NCI-H2196 (cell line): Measurements from ENCODE around the gene NTMT1.
"Not testable (repeated sequence)": the region's sequence is repeated elsewhere in the genome, so short reads cannot be mapped to it uniquely, and the experiment has no call there.

Experiments used
- DNase-seq: peaks from one replicate; lab custom pipeline; 2025; ENCODE audit not compliant: unreplicated experiment; lab: John Stamatoyannopoulos, UW

The NTMT1 gene

DNA sequence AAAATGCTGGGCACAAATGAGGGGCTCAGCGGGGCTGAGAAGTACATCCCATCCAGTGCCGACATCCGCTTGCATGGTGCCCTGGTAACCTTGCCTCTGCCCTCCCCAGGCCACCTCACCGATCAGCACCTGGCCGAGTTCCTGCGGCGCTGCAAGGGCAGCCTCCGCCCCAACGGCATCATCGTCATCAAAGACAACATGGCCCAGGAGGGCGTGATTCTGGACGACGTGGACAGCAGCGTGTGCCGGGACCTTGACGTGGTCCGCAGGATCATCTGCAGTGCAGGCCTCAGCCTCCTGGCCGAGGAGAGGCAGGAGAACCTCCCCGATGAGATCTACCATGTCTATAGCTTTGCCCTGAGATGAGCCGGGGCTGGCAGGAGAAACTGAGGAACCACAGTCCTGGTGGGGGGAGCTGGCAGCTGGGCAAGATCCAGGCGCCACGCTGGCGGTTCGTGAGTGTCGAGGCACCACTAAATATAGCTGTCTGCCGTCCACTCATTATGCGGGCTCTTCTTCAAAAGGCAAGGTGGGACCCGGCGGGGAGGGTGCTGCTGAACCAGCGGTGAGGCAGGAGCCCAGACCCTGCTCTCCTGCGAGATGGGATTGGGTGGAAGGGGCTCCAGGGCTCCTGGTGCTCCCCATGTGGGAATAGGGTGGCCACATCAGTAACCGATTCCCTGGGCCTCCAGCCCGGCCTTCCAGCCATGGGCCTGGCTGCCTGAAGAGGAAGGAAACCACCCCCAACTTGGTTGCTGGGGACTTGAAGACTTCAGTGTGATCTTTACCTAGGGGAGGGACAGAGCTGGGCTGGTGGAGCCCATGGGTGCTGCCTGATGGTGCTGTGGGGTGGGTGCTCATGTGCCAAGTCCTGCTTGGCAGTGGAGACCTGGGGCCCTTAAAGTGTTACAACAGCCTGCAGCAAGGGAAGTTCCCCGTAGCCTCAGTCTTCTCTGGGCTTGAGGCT, 9.4 kb downstream of the NTMT1 start:
- DNase-seq = no peak

DNA sequence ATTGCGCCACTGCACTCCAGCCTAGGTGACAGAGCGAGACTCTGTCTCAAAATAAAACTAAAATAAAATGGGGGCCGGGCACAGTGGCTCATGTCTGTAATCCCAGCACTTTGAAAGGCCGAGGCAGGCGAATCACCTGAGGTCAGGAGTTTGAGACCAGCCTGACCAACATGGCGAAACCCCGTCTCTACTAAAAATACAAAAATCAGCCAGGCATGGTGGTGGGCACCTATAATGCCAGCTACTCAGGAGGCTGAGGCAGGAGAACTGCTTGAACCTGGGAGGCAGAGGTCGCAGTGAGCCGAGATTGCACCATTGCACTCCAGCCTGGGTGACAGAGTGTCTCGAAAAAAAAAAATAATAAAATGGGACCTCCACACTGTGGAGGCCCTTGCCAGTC, 10.4 kb downstream of the NTMT1 start:
- DNase-seq = not testable (repeated sequence)

DNA sequence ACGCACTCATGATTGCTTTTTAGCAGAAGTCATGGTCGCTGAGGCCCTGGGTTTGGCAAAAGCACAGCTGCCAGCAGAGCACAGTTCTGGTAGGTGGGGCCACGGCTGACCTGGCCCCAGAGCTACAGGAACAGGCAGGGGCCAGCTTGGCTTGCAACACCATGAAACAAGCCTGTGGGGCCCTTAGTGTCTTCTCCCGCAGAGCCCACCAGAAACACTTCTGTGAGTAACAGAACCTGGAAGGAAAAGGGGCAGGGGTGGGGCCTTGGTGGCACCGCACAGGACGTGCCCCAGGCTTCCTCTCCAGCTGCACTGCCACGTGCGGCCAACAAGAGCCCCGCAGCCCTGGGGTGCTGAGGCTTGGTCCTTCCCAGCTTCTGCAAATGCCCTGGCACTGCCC, 11.1 kb downstream of the NTMT1 start:
- no peak for DNase-seq

DNA sequence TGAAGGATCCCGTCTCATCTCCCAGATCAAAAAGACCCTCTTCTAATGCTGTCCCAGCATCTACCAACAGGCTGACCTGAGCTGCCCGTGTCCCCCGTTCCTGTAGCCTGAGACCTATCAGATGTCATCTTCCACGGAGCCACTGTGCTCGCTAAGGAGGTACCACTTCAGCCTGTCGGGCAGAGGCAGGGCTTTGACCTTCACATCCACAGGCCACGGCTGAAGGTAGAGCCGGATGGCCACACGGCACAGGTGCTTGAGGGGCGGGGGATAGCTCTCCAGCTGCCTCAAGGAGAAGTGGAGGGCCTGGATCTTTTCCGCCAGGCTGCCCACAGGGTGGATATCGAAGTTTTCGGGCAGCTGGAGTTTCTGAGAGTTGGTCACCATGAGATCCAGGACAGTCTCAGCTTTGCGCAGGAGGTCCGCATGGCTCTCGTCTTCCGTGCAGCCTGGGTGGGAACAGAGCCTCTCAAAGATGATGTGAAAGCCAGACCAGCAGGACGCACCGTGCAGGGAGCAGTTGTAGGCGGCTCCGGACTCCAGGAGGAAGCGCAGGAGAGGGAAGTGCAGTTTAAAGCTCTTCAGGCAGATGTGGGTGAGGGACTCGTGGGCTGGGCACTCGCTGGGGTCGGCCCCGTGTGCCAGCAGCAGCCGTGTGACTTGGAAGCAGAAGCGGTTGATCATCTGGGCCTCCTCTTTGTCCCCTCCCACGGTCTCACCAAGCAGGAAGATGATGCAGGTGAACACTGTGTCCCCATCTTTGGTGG, 11.9 kb downstream of the NTMT1 start:
- DNase-seq = no peak

DNA sequence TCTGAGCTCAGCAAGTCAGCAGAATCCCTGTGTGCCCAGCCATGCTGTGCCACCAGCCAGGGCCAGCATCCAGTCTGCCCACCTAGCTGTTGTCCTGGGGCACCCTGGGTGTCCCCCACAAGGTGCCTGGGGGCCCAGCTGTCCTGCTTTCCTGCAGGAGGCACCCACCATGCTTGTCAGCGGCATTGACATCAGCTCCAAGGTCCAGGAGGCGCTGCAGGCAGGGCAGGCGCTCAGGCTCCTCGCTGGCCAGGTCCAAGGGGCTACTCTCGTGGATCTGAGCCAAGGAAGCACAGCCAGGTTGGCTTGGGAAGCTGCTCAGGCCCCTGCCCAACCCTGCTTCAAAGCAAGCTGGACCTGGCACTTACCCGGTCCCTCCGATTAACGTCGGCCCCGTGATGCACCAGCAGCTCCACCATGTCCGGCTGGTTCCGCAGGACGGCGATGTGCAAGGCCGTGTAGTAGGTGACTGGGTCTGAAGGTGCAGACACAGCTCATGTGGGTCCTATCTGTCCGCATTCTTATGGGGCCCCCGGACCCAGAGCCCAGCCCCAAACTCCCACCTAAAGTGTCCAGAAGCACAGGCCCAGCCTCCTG, 13.2 kb downstream of the NTMT1 start:
- no peak for DNase-seq

DNA sequence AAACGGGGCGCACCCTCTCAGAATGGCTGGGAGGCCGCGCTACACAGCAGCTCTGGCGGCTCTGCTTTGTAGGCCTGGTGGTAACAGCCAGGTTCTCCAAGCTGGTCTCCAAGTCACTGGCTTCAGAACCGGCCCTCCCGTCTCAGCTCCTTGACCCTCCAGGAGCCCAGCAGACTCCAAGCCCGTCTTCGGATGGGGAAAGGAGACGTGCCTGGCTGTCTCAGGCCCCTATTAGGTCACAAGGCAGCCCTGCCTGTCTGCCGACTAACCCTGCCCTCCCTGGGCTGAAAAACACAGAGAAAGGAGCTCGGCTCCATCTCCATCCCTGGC, 13.8 kb downstream of the NTMT1 start:
- DNase-seq = no peak

DNA sequence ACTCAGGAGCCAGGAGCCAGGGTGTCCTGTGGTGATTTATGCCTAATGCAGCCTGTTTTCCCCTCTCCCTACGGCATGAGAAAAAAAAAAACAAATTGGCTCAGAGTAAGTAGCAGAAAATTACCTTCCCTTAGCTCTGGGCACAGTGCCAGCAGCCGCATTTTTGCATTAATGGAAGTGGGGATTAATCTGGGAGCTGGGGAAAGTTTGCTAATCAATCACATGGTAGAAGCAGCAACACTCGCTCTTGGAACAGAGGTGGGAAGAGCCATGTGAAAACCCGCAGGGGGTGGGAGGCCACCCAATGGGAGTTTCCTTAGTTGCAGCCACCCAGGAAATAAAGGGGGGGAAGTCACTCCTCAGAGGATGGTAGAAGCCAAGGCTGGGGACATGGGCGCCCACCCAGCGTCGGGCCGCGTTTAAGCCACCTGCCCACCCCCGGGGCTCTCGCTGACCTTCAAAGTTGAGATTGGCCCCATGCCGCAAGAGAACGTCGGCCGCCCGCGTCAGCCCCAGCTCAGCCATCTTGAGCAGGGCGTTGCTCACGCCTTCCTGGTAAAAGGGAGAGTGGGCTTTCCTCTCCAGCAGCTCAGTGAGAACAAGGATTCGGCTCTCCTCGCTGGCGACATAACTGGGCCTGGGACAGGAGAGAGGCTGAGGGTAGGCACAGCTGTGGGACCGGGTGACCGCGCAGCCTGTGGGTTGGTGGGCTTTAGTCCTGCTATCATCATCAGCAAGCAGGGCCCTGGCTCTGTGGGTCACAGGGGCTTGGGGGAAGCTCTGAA, 14.3 kb downstream of the NTMT1 start:
- peak; percentile 10 for DNase-seq

DNA sequence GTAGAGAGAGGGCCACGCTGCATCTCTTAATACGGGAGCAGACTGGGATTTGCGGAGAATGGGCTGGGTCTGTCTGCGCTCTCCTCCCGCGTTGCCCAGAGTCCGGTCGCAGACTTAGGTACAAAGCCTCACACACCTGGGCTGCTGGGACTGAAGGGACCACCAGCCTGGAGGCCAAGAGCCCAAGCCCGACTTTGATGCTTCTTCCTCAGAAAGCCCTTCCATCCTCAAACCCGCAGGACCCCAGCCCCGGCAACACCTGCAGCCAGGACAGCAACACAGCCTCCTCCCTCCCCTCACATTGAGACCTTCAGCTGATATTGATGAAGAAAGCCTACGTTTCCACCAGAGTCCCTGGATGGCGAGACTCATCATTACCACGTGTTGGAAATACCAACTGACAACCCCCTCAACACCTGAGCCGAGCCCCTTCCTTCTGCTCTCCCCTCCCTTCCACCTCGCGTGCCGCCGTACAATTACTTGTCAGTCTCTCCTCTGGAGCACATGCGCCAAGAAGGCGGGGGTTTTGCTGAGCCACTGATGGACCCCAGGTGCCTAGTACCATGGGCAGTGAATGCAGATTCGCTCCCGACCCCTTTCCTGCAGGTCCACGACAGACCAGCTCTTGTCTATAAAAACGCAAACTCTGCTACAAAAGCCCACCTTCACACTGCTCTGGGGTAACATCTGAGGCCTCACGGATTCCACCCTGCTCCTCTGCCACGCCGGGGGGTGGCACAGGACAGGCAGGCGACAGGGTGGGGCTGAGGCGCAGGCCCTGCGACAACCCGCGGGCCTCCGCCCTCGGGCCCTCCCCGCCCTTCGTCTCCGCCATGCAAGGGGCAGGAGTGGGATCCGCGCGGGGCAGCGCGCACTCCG, 15.1 kb downstream of the NTMT1 start:
- no peak for DNase-seq

DNA sequence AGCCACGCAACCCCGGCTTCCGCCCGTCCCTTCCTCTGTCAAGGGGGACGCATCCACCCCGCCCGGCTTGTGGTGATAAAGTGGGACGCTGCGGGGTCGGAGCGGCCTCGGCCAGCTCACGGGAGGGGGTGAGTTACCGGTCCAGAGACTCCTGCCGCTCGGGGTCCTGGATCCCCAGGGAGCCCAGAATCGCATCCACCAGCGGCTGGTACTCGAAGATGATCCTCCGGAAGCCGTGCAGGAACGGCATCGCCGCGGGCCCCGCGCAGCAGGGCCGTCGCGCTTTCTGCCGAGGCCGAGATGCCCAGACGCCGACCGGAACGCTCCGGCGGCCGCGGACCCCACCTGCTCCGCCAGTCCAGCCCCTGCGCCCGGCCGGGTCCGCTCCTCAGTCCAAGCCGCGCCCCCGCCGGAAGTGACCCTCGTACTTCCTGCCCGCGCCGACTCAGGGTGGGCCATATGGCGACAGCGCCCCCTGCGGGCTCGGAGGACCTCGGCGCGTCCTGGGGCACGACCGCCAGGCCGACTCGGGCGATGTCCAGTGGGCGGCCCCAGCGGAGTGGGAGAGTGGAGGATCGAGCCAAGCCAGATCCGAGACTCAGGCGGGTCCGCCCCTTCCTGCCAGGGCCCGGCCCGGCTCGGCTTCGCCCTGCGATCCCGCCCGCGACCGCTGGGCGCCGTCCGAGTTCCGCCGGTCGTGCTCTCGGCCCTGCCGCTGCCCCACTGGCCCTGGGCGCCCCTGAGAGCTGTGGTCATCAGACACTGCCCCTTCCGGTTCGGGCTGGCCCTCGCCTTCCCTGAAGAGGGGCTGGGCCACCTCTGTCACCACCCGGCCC, 16.0 kb downstream of the NTMT1 start, which contains the start of gene ASB6:
TSS of gene ASB6 (minus strand) at position 402 of the 836 bp plus-strand sequence. CDS start at position 250, 152 bp downstream.
- peak; percentile 96 for DNase-seq

DNA sequence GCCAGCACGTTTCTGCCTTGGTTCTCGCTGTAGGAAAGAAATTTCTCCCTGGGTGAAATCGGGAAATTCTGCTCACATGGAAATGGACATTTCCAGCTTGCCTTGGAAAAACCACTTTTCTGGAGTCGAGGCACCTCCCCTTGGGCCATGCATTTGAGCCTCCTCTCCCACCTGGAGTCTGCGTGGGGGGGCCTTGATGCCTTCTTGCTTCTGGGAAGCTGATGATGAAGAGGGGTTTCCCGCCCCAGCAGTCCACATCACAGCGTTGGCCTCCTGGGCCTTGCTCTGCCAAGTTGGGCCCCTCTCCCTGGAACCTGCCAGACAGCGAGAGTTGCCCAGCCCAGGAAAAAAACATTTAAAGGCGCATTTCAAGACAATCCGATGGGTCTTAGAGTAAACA, 17.7 kb downstream of the NTMT1 start:
- DNase-seq = no peak

DNA sequence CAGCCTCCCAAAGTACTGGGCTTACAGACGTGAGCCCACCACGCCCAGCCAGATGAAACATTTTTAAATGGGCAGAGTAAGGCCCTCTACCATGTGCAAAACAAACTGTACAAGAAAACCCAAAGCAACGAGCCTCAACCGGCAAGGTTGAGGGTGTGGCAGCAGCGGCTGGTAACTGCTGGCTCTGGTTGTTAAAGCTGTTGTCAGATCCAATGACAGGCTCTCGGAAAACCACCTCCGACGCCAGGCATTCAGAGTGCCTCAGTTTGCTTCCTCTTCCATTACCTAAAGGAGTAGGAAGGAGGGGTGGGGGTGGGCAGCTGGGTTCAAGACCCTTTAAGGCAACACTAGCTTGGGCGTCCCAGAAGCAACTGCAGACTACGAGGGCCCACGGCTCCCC, 18.4 kb downstream of the NTMT1 start:
- no peak for DNase-seq

DNA sequence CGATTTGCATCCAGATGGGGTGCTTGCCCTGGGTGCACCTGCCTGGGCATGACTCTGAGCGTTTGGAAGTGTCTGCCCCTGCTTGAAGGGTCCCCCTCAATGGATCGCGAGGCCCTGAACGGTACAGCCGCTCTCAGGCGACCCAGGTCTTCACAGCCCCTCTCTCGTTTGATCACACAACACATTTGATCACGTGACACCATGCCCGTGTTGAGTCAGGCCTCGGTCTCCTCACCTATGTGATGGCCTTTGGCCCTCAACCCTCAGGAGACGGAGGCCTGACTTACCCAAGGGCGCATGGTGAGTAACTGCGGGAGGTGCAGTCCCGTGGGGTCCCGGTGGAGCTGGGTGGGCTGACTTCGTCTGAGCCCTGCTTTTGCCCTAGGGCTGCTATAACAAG, 18.9 kb downstream of the NTMT1 start:
- DNase-seq = no peak

DNA sequence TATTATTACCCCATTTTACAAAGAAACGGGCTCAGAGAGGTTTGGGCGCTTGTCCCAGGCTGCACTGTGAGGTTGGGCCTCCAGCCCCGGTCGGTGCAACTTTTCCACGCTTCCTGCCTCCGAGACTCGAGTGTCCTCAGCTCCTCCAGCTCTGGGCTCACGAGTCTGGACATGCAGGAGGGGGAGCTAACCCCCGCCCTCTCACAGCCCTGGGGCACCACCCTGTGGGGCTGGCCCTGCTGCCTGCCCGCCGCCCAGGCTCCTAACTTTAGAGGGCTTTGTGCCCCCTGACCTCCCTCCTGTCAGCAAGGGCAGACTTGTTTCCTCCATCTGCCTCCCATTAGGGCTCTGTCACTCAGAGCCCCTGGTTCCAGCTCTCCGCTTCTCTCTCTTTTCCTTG, 20.3 kb downstream of the NTMT1 start:
- DNase-seq = no peak

DNA sequence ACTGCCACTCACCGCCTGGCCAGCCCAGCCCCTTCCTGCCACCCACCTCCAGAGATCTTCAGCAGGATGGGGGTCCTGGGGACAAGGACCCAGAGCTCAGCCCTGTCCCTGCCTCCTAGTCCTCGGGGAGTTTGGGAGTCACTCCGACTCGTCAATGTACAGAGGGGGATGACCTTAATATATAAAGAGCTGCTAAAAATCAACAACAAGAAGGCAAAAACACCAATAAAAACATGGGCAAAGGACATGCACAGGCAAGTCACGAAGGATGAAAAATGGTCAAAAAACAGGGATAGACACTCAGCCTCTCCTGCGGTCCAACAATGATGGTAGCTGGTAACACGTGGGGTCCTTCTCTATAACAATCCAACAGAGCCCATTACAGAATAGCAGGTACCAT, 20.7 kb downstream of the NTMT1 start:
- no peak for DNase-seq

DNA sequence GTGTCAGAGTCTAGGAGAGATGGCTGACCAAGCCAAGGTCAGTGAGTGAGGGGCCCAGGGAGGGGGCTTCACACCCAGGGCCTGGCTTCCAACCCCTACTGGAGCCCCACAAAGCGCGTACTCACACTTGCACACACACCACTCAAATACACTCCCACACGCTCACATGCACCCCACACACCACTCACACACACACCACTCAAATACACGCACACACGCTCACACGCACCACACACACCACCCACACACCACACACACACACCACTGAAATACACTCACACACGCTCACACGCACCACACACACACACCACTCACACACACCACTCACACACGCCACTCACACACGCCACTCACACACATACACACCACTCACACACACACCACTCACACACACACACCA, 21.7 kb downstream of the NTMT1 start:
- no peak for DNase-seq

DNA sequence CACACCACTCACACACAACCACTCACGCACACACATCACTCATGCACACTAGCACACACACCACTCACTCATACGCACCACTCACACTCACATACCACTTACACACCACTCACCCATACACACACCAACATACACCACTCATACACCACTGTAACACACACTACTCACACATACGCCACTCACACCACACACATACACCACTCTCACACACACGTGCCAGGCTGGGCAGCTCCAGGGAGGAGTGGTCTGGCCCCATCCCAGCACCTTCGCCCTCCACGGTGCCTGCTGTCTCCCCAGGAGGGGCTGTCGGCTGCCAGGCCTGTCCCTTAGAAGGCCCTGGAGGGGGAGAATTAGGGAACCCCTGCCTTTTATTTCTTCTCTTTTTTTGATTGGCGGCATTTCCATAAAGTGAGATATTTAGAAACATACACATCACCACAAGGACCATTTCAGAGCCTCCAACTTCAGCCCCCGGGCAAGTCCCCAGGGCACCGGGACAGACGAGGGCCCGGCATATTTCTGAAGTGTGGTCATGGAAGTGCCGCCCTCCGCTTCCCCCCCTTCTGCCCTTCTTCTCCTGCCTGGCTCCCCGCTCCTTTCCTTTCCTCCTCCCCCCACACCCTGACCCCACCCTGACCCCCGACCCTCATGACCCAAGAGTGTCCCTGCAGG, 22.3 kb downstream of the NTMT1 start:
- no peak for DNase-seq

DNA sequence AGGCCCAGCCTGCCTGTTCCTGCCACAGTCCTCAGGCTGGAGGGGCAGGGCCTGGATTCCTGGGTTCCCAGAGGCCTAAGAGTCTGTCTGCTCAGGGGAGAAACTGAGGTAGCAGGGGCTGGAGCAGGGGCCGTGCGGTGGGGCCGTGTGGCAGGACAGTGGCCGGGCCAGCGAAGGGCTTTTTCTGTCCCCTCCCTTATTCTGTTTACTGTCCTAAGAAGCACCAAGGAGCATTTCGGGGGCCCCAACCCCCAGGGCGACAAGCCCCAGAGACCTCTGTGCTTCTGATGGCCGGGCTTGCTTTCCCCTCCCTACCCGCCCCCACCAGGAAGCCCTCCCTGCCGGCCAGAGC, 22.8 kb downstream of the NTMT1 start:
- DNase-seq = no peak

DNA sequence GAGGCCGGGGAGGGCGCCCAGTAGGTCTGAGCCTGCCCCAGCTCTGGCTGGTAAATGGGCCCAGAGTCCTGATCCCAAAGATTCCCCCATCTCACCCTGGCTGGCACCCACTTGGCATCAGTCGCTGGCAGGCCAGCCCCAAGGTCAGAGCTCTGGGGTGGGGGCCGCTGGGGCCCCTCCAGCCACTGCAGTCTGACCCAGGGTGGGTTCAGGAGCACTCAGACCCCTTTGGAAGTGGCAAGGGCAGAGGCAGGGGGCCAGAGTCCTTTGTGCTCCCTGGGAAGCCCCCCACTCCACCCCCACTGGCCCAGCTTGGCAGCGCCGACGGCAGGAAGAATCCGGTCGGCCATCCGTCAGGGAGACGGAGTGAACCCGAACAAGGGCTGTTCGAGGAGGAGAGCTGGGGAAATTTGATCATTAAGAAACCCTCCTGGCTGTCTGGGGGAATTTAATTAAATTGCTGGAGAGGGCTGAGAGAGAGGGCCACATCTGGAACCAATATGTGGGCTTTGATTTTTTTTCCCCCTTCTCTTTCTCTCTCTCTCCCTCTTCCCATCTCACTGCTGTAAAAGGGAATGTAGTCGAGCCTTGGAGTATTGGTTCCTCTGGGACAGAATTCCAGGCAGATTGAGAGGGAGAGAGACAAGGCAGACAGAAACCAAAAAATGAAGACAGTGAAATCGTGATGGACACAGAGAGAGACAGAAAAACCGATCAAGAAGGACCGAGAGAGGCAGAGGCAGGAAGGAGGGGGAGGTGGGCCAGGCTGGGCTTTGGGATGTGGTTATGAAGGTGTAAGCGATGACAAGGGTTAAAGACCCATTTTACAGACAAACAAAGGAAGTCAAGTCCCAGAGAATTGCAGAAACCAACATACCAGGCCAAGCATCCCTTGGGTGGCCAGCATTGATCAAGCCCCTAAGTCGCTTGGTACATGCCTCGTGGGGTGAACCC, 24.0 kb downstream of the NTMT1 start:
- DNase-seq = no peak
